Ovary (tissue), 9 donors: ENCODE measurements around the gene FAF2. TPM values are rescaled to one million over a fixed set of nuclear protein-coding genes. Genes with fewer than 3 reads are reported as not detected.
"Not testable (repeated sequence)": the region's sequence is repeated elsewhere in the genome, so short reads cannot be mapped to it uniquely, and the experiment has no call there.

ENCODE experiments used
- DNase-seq, 5 donors: peaks; one replicate each; pipeline ENCODE4 v3.0.0-alpha.2; 2019 to 2020
- H3K27ac ChIP-seq, 2 donors: fragments of 200-600 bp; one replicate each; pipeline versions ENCODE4 v1.5.1 to v1.8.0; 2019 to 2022
- H3K27me3 ChIP-seq: fragments of 200-600 bp; one replicate; pipeline ENCODE4 v1.8.0; 2022
- H3K36me3 ChIP-seq: fragments of 200-600 bp; sonication (generic); one replicate; pipeline ENCODE4 v1.5.1; 2019
- H3K4me1 ChIP-seq: one replicate; pipeline ENCODE4 v1.8.1; 2013; ENCODE audit warnings: mild to moderate bottlenecking, moderate library complexity; ENCODE audit not compliant: insufficient read depth
- H3K4me3 ChIP-seq: fragments of 200-600 bp; sonication (generic); one replicate; pipeline ENCODE4 v1.5.1; 2017
- H3K9me3 ChIP-seq, 2 donors: fragments of 200-600 bp in 1 of 2; sonication (generic) in 1 of 2; one replicate each; pipeline versions ENCODE4 v1.5.1 to v1.8.1; 2013 to 2019; ENCODE audit warnings: mild to moderate bottlenecking in 1 of 2, moderate library complexity in 1 of 2
- CTCF ChIP-seq, 3 donors: fragments of 450-650 bp in 2 of 3; fragments of 200-600 bp in 1 of 3; IDR thresholded peaks; one replicate each; pipeline versions ENCODE4 v1.5.1 to v1.8.0; 2016 to 2022; ENCODE audit warnings: antibody characterized with exemption in 3 of 3, mild to moderate bottlenecking in 1 of 3
- EP300 ChIP-seq: sonication (generic); formaldehyde crosslinking; IDR thresholded peaks from one replicate; pipeline ENCODE4 v1.6.1; 2017; ENCODE audit warnings: antibody characterized with exemption
- POLR2A ChIP-seq: fragments of 450-650 bp; IDR thresholded peaks from one replicate; pipeline ENCODE4 v1.6.1; 2017; ENCODE audit warnings: antibody characterized with exemption, mild to moderate bottlenecking, moderate library complexity
- WGBS, 3 donors: extraction: QIAGEN DNeasy Blood & Tissue Kit in 1 of 3; methylation state at CpG; one replicate each; pipeline versions ENCODE4 v1.1.5 to v1.1.7; 2013 to 2017; 5-methylcytosine and 5-hydroxymethylcytosine counted together
- intact Hi-C, 4 donors: fragments of 100-400 bp; cut with DNase I; formaldehyde crosslinking; loops; one replicate each; pipeline versions ENCODE4 v1.11.0 to v1.15.1; 2022 to 2023
- polyA plus RNA-seq, 2 donors: library from polyadenylated mRNA; stranded (reverse); fragments of 200-250 nt in 1 of 2; fragments of 350-450 nt in 1 of 2; fragmentation: Illumina TruSeq in 1 of 2; extraction: RNeasy Lipid Tissue Mini Kit (QIAGEN cat#74804) in 1 of 2; gene quantifications; one replicate each; pipeline ENCODE4 v1.2.3, GENCODE V29; 2013 to 2014
- total RNA-seq, 7 donors: library from RNA; depleted of rRNA in 2 of 7; stranded (reverse); fragments of >200 nt in 2 of 7; fragmentation: NEBNext Ultra II Directional in 3 of 7; extraction: Animal tissue kit (Norgen Biotek cat#: 25700) in 3 of 7; gene quantifications; one replicate each; pipeline versions ENCODE4 v1.1.0 to v1.2.4, GENCODE V29; 2016 to 2023
- donor health status: DM: no; HTN: no; CAD: no; lungs with moderate emphysema.
- donor health status: DM: no; HTN: no; CAD: no.
- donor health status: Bipolar disorder and iron deficiency.
- donor health status: DM: yes; HTN: yes; CAD: no.
- donor health status: DM: no; HTN: no; CAD: no.
- donor health status: DM: yes; HTN: yes; CAD: no.

Gene FAF2
- total and polyA plus RNA-seq, 9 donors = 17.2 to 46.7 (median 34.4) TPM

DNA sequence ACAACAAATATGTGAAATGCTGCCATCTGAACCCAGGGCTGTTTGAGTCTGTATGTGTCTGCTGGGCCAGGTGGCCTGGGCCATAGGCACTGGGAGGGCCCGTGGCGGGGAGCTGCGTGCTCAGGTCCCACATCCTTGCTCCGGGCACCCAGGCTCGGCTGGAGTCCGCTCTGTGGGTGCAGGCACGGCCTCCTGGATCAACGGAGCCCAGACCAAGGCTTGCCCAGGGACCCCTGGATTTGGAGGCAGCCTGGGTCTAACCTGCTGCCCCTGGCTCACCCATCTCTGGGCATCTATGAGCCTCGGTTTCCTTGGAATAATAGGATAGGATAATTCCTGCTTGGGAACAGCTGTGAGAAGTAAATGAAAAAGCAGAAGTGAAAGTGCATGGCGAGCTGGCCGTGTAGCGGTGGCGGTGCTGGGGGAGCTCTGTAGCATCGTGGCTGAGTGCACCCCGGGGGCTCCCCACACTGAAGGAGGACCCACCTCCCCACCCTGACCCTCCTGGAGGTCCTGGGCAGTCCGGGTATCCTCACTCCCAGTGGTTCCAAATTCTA lies 102.2 kb downstream of the FAF2 start:
- 69 to 76% (median 71%) methylated on average over 16 of the region's 16 CpGs for WGBS, 3 donors
- intact Hi-C loops = no loop called here

DNA sequence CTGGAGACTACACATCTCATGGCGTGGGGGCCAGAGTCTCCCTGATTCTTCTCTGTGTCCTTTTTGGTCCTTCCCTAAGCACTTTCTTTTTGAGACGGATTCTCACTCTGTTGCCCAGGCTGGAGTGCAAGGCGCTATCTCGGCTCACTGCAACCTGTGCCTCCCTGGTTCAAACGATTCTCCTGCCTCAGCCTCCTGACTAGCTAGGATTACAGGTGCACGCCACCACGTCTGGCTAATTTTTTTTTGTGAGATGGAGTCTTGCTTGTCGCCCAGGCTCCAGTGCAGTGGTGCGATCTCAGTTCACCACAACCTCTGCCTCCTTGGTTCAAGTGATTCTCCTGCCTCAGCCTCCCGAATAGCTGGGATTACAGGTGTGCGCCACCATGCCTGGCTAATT lies 102.8 kb downstream of the FAF2 start:
- H3K27ac ChIP-seq, intact Hi-C loops: not testable (repeated sequence)
- WGBS, 3 donors = 77 to 87% (median 81%) methylated on average over 11 of the region's 11 CpGs

More for the DNA sequence above, 102.2 kb downstream of the FAF2 start:
- DNase-seq = no peak
- Histone ChIP-seq H3K9me3 (no peaks in the 10 kb centered on the region), H3K4me3 (no peak overlapping the region), H3K4me1 (no peaks in the 10 kb centered on the region), H3K36me3 (no peaks in the 10 kb centered on the region), H3K27ac (no peak overlapping the region), H3K27me3 (no peaks in the 10 kb centered on the region)
- TF ChIP-seq CTCF (IDR thresholded peaks at IDR 0.05) (no peak), POLR2A (no peak), EP300 (no peak)

DNA sequence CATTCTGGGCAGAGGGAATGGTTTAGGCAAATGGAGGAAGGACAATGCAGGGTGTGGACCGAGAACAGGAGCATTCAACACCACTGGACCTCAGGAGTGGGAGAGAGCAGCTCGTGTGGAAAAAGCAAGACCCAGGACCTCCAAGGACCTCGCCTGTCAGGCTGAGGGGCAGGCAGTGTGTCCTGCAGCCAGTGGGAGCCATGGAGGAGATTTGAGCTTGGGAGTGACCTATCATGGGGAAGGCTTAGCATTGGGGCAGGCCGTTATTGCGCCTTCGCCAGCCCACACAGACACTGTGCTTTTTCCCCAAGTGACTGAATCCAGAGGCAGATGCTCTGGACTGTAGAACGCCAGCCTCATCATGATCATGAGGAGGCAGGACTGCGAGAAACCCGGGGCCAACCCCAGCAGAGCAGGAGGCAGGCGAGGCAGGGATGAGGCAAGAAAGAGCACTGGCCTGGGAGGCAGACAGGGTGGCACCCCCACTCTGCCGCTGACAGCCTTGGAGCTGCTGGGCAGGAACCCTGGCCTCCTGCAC lies 104.2 kb downstream of the FAF2 start:
- no peak overlapping the region for H3K4me3 ChIP-seq
- H3K4me1 ChIP-seq = no peaks in the 10 kb centered on the region
- no peak for TF ChIP-seq POLR2A
- no peak for TF ChIP-seq CTCF (IDR thresholded peaks at IDR 0.05)
- no peak for TF ChIP-seq EP300
- H3K27me3 ChIP-seq = no peaks in the 10 kb centered on the region
- H3K9me3 ChIP-seq = no peaks in the 10 kb centered on the region
- H3K36me3 ChIP-seq = no peaks in the 10 kb centered on the region
- intact Hi-C loops = no loop called here
- no peak overlapping the region for H3K27ac ChIP-seq
- 71 to 72% (median 72%) methylated on average over 11 of the region's 11 CpGs for WGBS, 3 donors
- no peak for DNase-seq

More for the DNA sequence above, 102.8 kb downstream of the FAF2 start:
- not testable (repeated sequence) for H3K27me3 ChIP-seq, DNase-seq, H3K4me1 ChIP-seq, H3K4me3 ChIP-seq, H3K36me3 ChIP-seq, H3K9me3 ChIP-seq

DNA sequence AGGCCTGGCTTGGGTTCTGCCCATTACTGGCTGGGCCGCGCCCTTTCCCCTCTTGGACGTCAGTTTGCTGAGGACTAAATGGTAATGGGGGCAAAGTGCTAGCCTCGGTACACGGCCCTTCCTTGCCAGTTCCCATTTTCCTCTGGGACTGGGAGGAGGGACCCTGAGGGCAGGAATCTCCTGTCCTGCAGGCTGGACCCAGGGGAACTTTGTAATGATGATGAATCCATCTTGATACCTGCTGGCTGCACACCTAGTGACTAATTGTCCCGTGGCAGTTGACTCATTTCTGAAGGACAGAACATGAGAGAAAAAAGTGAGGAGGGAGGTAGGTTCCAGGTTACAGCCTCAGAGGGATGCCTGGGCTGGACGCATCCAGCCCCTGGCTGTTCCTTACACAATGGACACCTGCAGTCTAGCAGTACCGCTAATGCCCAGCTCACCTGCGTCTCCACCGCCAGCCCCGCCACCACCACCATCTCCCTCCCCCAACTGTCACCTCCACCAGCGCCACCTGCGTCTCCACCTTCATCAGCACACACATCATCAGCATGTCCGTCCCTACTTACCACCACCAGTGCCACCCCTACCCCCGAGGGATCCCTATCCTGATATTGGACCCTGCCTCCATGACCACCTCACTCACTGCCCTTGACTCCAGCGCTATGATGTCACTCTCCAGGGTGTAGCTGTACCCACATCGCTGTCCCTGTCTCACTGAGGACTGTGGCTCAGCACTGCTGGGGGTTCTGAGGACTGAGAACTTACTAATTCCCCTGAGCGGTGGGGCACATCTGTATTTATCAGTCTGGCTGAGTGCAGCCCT lies 105.3 kb downstream of the FAF2 start:
- 55 to 64% (median 61%) methylated on average over 18 of the region's 18 CpGs for WGBS, 3 donors
- no peaks in the 10 kb centered on the region for H3K27me3 ChIP-seq
- no peak overlapping the region for H3K4me3 ChIP-seq
- H3K36me3 ChIP-seq = no peaks in the 10 kb centered on the region
- TF ChIP-seq CTCF (IDR thresholded peaks at IDR 0.05) = no peak
- TF ChIP-seq POLR2A = no peak
- TF ChIP-seq EP300 = no peak
- H3K27ac ChIP-seq = no peak overlapping the region
- no peaks in the 10 kb centered on the region for H3K4me1 ChIP-seq
- no peaks in the 10 kb centered on the region for H3K9me3 ChIP-seq
- DNase-seq = no peak
- intact Hi-C loops = no loop called here

DNA sequence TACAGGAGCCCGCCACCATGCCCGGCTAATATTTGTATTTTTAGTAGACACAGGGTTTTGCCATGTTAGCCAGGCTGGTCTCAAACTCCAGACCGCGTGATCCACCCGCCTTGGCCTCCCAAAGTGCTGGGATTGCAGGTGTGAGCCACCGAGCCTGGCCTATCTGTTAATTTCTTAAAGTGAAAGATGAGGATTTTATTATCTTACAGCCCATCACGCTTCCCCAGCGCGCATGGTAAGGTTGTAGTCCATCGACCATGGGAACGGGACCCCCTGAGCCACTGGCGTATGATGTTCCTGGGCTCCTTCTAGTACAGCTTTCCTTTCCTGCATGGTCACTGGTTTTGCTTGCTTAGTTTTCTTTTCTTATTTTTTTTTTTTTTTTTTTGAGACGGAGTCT lies 109.7 kb downstream of the FAF2 start:
- no peak for DNase-seq
- Histone ChIP-seq H3K9me3 (no peaks in the 10 kb centered on the region), H3K27me3 (no peaks in the 10 kb centered on the region), H3K27ac (no peak overlapping the region), H3K4me3 (no peak overlapping the region), H3K36me3 (no peaks in the 10 kb centered on the region), H3K4me1 (no peaks in the 10 kb centered on the region)
- intact Hi-C loops = no loop called here
- TF ChIP-seq CTCF (IDR thresholded peaks at IDR 0.05) (no peak), POLR2A (no peak), EP300 (no peak)
- 93 to 95% (median 94%) methylated on average over 13 of the region's 13 CpGs for WGBS, 3 donors
